GM12878 (cell line): ENCODE results near the gene ADARB1. TPM values are rescaled to one million over a fixed set of nuclear protein-coding genes. Genes with fewer than 3 reads are reported as not detected.

Experiments used
- ATAC-seq: fragments of 200-7000 bp; cut with Tn5 transposase; 3 replicates; pipeline ENCODE4 v1.9.1; 2020; ENCODE audit warnings: mild to moderate bottlenecking, moderate library complexity
- BruUV-seq: library from RNA; stranded (reverse); fragments of 400-500 nt; replicated peaks from 2 replicates; lab custom pipeline; 2021; lab: Mats Ljungman, UMichigan
- CTCF ChIA-PET: fragments of 300-600 bp; sonication (Branson Sonifier 250); formaldehyde crosslinking; extraction: SDS; loops from one replicate; lab custom pipeline; 2021; ENCODE audit warnings: inconsistent platforms; lab: Yijun Ruan, JAX
- POLR2A ChIA-PET: fragments of 350-600 bp; formaldehyde crosslinking; extraction: SDS; loops from one replicate; lab custom pipeline; 2021; ENCODE audit warnings: inconsistent platforms; lab: Charles Lee
- RAD21 ChIA-PET: fragments of 300-600 bp; sonication (Branson Sonifier 250); formaldehyde crosslinking; loops from one replicate; lab custom pipeline; 2023; ENCODE audit warnings: antibody characterized with exemption; ENCODE audit not compliant: unreplicated experiment; lab: Charles Lee
- SMC1A ChIA-PET: fragments of 300-600 bp; sonication (Branson Sonifier 250); formaldehyde crosslinking; loops from one replicate; lab custom pipeline; 2023; ENCODE audit not compliant: unreplicated experiment, uncharacterized antibody; lab: Charles Lee
- DNase-seq: peaks from one replicate; pipeline ENCODE4 v3.0.0-alpha.2; 2011; ENCODE audit warnings: low read depth, low spot score
- FAIRE-seq: peaks from 3 replicates; lab custom pipeline; 2011; peaks lifted over from hg19 to GRCh38; lab: Jason Lieb, UNC
- H2AFZ ChIP-seq: 2 replicates; pipeline ENCODE4 v1.6.0; 2011; ENCODE audit warnings: low read depth, low read length, control low read depth; ENCODE audit not compliant: control insufficient read depth
- H3K27ac ChIP-seq: 2 replicates; pipeline ENCODE4 v1.5.1; 2011; ENCODE audit warnings: control low read depth; ENCODE audit not compliant: control insufficient read depth, insufficient read depth
- H3K27me3 ChIP-seq, 2 experiments: replicated peaks in 1 of 2; 2 replicates each; pipeline versions ENCODE4 v1.6.0 to v1.6.1; 2011; ENCODE audit warnings: low read length in 1 of 2; ENCODE audit not compliant: control insufficient read depth in 2 of 2, insufficient read depth in 2 of 2
- H3K36me3 ChIP-seq, 2 experiments: 2 replicates each; pipeline ENCODE4 v1.5.1; 2011; ENCODE audit warnings: low read length in 1 of 2; ENCODE audit not compliant: control insufficient read depth in 2 of 2, insufficient read depth in 2 of 2
- H3K4me1 ChIP-seq: 2 replicates; pipeline ENCODE4 v1.6.1; 2011; ENCODE audit warnings: mild to moderate bottlenecking, low read length, moderate library complexity, mixed read lengths; ENCODE audit not compliant: control insufficient read depth, insufficient read depth
- H3K4me2 ChIP-seq: 2 replicates; pipeline ENCODE4 v1.6.0; 2011; ENCODE audit warnings: control low read depth; ENCODE audit not compliant: control insufficient read depth, insufficient read depth
- H3K4me3 ChIP-seq: fragments of 200-600 bp; sonication (generic); 2 replicates; pipeline ENCODE4 v1.5.1; 2016
- H3K79me2 ChIP-seq: 2 replicates; pipeline ENCODE4 v1.6.0; 2011; ENCODE audit warnings: low read length; ENCODE audit not compliant: control insufficient read depth, insufficient read depth
- H3K9ac ChIP-seq: 2 replicates; pipeline ENCODE4 v1.8.0; 2011; ENCODE audit warnings: low read length, control low read depth, mixed read lengths; ENCODE audit not compliant: control insufficient read depth, insufficient read depth
- H3K9me3 ChIP-seq: replicated peaks from 3 replicates; pipeline ENCODE4 v1.5.1; 2011; ENCODE audit warnings: mild to moderate bottlenecking, low read length; ENCODE audit not compliant: control insufficient read depth, insufficient read depth
- H4K20me1 ChIP-seq: 2 replicates; pipeline ENCODE4 v1.6.0; 2011; ENCODE audit not compliant: control insufficient read depth, insufficient read depth
- BCL11A ChIP-seq: IDR thresholded peaks from 2 replicates; pipeline ENCODE4 v1.6.1; 2011; ENCODE audit warnings: low read depth, low read length
- ETV6 ChIP-seq, 2 experiments: fragments of 450-650 bp in 1 of 2; IDR thresholded peaks in 1 of 2; conservative IDR thresholded peaks in 1 of 2; 2 replicates each; pipeline ENCODE4 v1.6.1; 2014; ENCODE audit warnings: antibody characterized with exemption in 1 of 2, borderline replicate concordance in 1 of 2, low read depth in 1 of 2, mild to moderate bottlenecking in 1 of 2, moderate library complexity in 1 of 2
- FOXM1 ChIP-seq: IDR thresholded peaks from 2 replicates; pipeline ENCODE4 v1.6.1; 2012; ENCODE audit warnings: low read depth, mild to moderate bottlenecking, inconsistent platforms, low read length, moderate library complexity
- KDM1A ChIP-seq: fragments of 200-600 bp; sonication (generic); IDR thresholded peaks from 2 replicates; pipeline ENCODE4 v1.6.1; 2016; ENCODE audit warnings: borderline replicate concordance
- MYB ChIP-seq: fragments of 150-350 bp; IDR thresholded peaks from 2 replicates; pipeline ENCODE4 v1.6.1; 2014; ENCODE audit warnings: mild to moderate bottlenecking, low read depth, low read length, borderline replicate concordance
- POLR2A ChIP-seq: IDR thresholded peaks from 2 replicates; pipeline ENCODE4 v1.6.1; 2011; ENCODE audit warnings: low read depth, mild to moderate bottlenecking, low read length
- RBBP5 ChIP-seq: fragments of 200-600 bp; sonication (generic); conservative IDR thresholded peaks from 2 replicates; pipeline ENCODE4 v1.6.1; 2016
- RELA ChIP-seq: fragments of 450-650 bp; IDR thresholded peaks from 2 replicates; pipeline ENCODE4 v1.8.0; 2014; ENCODE audit warnings: borderline replicate concordance; ENCODE audit not compliant: partially characterized antibody
- SMAD5 ChIP-seq: IDR thresholded peaks from 2 replicates; pipeline ENCODE4 v1.6.1; 2016; ENCODE audit warnings: antibody characterized with exemption, low read depth
- TARDBP ChIP-seq: IDR thresholded peaks from 2 replicates; pipeline ENCODE4 v1.6.1; 2016; ENCODE audit warnings: borderline replicate concordance
- TCF12 ChIP-seq: IDR thresholded peaks from 2 replicates; pipeline ENCODE4 v1.6.1; 2011; ENCODE audit warnings: low read depth, mild to moderate bottlenecking, low read length
- ZZZ3 ChIP-seq: IDR thresholded peaks from 2 replicates; pipeline ENCODE4 v1.6.1; 2011; ENCODE audit warnings: low read depth; ENCODE audit not compliant: control insufficient read depth, insufficient read length
- WGBS: methylation state at CpG from one replicate; pipeline ENCODE4 v1.1.6; 2016; ENCODE audit warnings: low lambda C conversion rate; ENCODE audit not compliant: insufficient replicate concordance, insufficient coverage; ENCODE audit errors: missing lambda C conversion rate; 5-methylcytosine and 5-hydroxymethylcytosine counted together
- in situ Hi-C: fragments of 300-500 bp; cut with MboI; formaldehyde crosslinking; loops from 9 replicates; pipeline ENCODE4 v1.14.3; 2018; ENCODE audit warnings: mixed read lengths
- intact Hi-C: fragments of 100-400 bp; cut with micrococcal nuclease; formaldehyde crosslinking; loops from one replicate; pipeline ENCODE4 v1.14.2; 2022; ENCODE audit not compliant: unreplicated experiment
- polyA plus RNA-seq, 11 experiments: library from polyadenylated mRNA; depleted of rRNA in 4 of 11; unstranded in 6 of 11; stranded (reverse) in 5 of 11; fragments of >200 nt; fragmentation: Nextera tagmentation in 4 of 11; fragmentation: Illumina TruSeq in 1 of 11; extraction: Ambion mirVana in 4 of 11; extraction: Trizol in 1 of 11; gene quantifications; 1 replicate in 1 of 11; 2 replicates in 10 of 11; pipeline versions ENCODE4 v1.2.1 to v1.2.3, GENCODE V29; 2011 to 2016; ENCODE audit warnings: inconsistent platforms in 2 of 11, missing spikeins in 2 of 11, low read depth in 1 of 11
- total RNA-seq, 4 experiments: library from RNA; depleted of rRNA in 3 of 4; stranded (reverse); fragments of >200 nt in 3 of 4; fragmentation: Illumina TruSeq in 1 of 4; extraction: Trizol in 1 of 4; gene quantifications; 2 replicates each; pipeline versions ENCODE4 v1.2.1 to v1.2.3, GENCODE V29; 2013 to 2021
- TF ChIP-seq, protein P1 (sequence below): IDR thresholded peaks from 2 replicates; pipeline ENCODE4 v1.6.1; 2012; ENCODE audit warnings: low read depth, low read length, improper control_type of control experiment
- TF ChIP-seq, protein P2 (sequence below): IDR thresholded peaks from 2 replicates; pipeline ENCODE4 v1.6.1; 2011; ENCODE audit warnings: mild to moderate bottlenecking, low read depth, low read length, moderate library complexity; ENCODE audit not compliant: insufficient replicate concordance
- TF ChIP-seq, protein P3 (sequence below): fragments of 450-650 bp; IDR thresholded peaks from 2 replicates; pipeline ENCODE4 v1.6.1; 2017; ENCODE audit warnings: mild to moderate bottlenecking

ADARB1 gene
- total and polyA plus RNA-seq, 10 of the 15 experiments (the other 5 are each of a cell fraction or from before 2014, with no cell fraction given): 5.7 to 61.7 (median 25.3) TPM

DNA sequence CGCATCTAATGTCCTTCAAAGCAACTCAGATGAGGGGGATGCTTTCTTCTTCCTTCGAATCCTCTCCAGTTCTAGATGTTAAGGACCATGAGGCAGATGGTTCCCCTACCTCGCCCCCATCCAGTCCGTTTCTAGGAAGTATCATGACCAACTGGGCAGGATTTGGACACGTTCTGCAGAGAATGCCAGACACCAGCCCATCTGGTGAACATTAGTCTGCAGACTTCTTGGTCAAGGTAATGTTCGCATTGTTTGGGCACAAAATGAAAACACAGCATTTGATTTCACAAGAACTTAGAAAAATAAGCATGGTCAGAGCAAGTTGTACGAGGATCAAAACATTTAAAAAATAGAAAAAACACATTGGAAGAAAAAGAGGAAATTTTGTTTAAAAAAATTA is 25.4 kb upstream of the ADARB1 start (continued):
- TF ChIP-seq RELA: no peak
- TF ChIP-seq TARDBP: no peak
- no peak for TF ChIP-seq ETV6 (conservative IDR thresholded peaks at IDR 0.05 in 1 of 2, IDR thresholded peaks at IDR 0.05 in 1 of 2; ENCODE audit: borderline replicate concordance in 1 of 2, low read depth in 1 of 2)
- TF ChIP-seq, protein P1, sequence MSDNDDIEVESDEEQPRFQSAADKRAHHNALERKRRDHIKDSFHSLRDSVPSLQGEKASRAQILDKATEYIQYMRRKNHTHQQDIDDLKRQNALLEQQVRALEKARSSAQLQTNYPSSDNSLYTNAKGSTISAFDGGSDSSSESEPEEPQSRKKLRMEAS: no peak
- TF ChIP-seq FOXM1: no peak

DNA sequence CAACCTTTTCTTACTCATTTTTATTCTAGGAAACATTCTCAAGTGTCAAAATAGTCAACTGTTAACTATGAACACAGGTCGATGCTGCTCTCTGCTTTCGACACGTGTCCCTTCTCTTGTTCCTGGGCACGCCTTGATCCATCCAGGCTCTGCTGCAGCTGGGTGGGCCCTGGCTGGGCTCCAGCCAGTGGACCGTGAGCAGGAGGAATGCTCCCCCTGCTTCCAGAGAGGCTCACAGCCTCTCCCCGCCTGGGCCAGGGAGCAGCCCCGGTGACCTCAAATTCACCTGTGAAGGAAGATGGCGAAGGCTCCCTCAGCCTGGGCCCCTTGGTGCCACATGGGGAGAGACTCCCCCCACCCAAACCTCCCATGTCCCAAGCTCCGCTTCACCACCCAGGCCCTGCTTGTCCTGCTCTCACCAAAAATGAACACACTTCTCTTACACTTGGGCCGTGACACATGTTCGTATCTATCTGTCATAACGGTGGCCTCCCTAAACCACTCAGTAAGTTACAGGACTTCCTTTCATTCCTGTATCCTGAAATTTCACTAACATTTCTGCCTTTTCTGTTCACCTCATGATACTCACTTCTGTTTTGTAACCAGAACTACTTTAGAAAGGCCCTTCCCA is 24.6 kb upstream of the ADARB1 start:
- RAD21 ChIA-PET: no interaction called here
- ATAC-seq: no peak
- BruUV-seq: no TSS peak
- no peaks in the 10 kb centered on the region for H4K20me1 ChIP-seq
- CTCF ChIA-PET: no interaction called here
- H3K9me3 ChIP-seq: peaks cover 2% of the 10 kb centered on the region; the same call in 2 of the 3 replicates
- no peak overlapping the region for H3K4me2 ChIP-seq
- H3K27ac ChIP-seq: no peak overlapping the region
- in situ Hi-C loops (no loop called here), intact Hi-C loops (no loop called here)
- TF ChIP-seq ZZZ3: no peak
- no peak for TF ChIP-seq KDM1A
- TF ChIP-seq RBBP5: no peak
- TF ChIP-seq, protein P2, sequence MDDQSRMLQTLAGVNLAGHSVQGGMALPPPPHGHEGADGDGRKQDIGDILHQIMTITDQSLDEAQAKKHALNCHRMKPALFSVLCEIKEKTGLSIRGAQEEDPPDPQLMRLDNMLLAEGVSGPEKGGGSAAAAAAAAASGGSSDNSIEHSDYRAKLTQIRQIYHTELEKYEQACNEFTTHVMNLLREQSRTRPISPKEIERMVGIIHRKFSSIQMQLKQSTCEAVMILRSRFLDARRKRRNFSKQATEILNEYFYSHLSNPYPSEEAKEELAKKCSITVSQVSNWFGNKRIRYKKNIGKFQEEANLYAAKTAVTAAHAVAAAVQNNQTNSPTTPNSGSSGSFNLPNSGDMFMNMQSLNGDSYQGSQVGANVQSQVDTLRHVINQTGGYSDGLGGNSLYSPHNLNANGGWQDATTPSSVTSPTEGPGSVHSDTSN: no peak
- TF ChIP-seq, protein P3, sequence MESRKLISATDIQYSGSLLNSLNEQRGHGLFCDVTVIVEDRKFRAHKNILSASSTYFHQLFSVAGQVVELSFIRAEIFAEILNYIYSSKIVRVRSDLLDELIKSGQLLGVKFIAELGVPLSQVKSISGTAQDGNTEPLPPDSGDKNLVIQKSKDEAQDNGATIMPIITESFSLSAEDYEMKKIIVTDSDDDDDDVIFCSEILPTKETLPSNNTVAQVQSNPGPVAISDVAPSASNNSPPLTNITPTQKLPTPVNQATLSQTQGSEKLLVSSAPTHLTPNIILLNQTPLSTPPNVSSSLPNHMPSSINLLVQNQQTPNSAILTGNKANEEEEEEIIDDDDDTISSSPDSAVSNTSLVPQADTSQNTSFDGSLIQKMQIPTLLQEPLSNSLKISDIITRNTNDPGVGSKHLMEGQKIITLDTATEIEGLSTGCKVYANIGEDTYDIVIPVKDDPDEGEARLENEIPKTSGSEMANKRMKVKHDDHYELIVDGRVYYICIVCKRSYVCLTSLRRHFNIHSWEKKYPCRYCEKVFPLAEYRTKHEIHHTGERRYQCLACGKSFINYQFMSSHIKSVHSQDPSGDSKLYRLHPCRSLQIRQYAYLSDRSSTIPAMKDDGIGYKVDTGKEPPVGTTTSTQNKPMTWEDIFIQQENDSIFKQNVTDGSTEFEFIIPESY: no peak
- TF ChIP-seq POLR2A: no peak
- no peak for TF ChIP-seq SMAD5
- TF ChIP-seq TCF12: no peak
- TF ChIP-seq BCL11A: no peak
- no peak for TF ChIP-seq MYB
- DNase-seq: no peak
- SMC1A ChIA-PET: no interaction called here
- H3K4me3 ChIP-seq: no peak overlapping the region
- no peaks in the 10 kb centered on the region for H3K36me3 ChIP-seq
- H3K27me3 ChIP-seq: no peaks in the 10 kb centered on the region; a peak in 2 of 4 replicates
- H3K4me1 ChIP-seq: no peaks in the 10 kb centered on the region
- H3K79me2 ChIP-seq: no peaks in the 10 kb centered on the region
- H2AFZ ChIP-seq: no peak overlapping the region
- no peak for FAIRE-seq
- WGBS: 61% methylated on average over 12 of the region's 12 CpGs
- POLR2A ChIA-PET: no interaction called here
- H3K9ac ChIP-seq: no peak overlapping the region
